GM21515 (cell line): Measurements from ENCODE around the gene COL17A1.

ENCODE experiments used
- ATAC-seq: cut with Tn5 transposase; IDR thresholded peaks from one replicate; pipeline ENCODE4 v1.9.1; 2021; ENCODE audit not compliant: unreplicated experiment

COL17A1 gene

GRCh38 chr10:104053201-104053600 is 32.5 kb downstream of the COL17A1 start:
- ATAC-seq, result no peak

DNA sequence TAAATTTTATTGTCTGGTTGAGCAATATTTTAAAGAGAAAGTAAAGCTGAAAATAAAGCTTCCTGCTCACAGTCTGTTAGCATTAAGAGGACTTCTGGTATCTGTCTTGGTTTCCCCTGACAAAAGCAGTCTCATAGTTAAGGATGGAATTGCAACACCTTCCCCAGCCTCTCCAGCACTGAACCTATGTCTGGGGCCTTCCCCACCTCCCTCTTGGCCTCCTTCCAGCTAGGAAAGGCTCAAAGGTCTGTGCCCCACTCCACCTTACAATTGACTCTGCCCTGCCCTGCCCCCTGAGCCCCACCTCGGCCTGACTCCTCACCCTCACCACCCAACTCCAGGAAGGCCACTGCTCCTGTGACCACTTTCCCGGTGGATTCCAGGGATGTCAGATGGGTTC is 33.2 kb downstream of the COL17A1 start:
- ATAC-seq, result no peak

DNA sequence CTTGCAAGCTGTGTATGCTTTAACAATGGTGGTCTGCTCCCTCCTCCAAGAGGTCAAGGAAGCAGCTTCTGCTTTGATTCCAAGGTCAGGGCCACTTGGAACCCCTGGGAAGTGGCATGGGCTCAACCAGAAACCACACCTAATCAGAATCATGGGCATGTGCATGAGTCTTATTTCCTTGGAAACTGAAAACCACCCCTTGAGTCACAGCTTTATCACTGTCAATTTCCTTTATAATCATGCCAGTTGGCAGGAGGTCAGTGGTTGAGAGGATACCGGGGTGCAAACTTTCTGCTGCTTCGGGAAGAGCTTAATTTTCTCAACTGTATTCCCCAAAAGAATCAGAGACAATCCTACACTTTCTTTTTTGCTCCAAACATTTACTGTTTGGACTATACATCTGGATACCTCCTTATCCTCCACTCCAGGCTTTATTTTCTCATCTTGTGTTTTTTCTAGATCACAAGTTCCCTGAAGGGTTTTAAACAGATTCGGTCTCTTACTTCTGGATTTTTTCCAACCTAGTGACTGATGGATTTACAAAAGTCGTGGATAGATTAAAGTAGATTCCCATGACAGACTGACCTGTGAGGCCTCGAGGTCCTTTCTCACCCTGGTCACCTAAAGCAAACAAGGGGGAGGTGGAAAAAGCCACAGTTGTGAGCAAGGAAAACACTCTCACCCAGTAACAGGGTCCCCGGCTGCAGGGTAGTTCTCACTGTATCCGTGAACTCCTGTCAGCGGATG is 36.0 kb downstream of the COL17A1 start:
- ATAC-seq, result no peak

DNA sequence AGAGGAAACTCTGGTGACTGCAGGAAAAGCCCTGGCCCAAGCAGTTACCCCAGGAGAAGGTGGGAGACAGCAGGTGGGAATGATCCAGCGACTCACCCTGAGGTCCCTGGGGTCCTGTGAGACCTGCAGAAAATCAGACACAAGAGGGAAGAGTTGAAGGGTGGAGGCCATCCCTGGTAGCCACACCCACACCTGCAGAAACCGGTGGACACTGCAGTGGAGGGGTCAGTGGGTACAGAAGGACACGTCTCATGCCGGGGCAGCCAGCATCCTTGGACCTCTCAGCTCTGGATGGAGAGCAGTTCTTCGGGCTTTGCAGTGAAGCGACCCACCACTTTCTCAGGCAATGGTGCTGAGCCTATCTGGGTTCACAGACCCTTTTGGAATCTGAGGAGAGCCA is 39.0 kb downstream of the COL17A1 start:
- ATAC-seq, result no peak

GRCh38 chr10:104045151-104046089 is 40.3 kb downstream of the COL17A1 start:
- ATAC-seq, result no peak

- ATAC-seq, result no peak
Observed at GRCh38 chr10:104043854-104044253, 41.8 kb downstream of the COL17A1 start.

DNA sequence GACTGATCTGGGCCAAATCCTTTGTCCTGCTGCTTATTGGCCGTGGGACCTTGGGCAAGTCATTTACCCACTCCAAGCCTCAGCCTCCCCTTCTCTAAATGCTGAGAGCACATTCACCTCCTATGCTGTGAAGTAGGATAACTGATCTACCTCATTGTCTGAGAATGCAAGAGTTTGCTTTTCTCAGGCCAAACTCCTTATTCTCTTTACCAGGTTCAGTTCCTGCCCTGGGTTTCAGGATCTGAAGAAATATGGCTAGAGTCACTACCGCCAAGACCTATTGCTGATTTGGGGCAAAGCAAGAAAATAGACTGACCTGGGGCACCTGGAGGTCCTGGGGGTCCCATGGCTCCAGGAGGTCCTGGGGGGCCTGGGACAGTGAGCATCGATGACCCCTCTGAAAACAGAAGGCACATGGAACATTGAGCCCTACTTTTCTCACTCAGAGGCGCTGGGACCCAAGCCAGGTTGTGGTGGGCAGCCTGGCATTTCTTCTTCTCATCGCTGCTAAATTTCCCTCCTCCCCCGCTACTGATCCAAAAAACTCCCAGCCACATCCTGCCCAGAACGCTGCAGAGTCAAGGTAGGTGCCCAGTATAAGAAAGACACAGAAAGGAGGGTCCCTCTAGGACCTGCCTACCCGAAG is 42.4 kb downstream of the COL17A1 start:
- ATAC-seq, result no peak

DNA sequence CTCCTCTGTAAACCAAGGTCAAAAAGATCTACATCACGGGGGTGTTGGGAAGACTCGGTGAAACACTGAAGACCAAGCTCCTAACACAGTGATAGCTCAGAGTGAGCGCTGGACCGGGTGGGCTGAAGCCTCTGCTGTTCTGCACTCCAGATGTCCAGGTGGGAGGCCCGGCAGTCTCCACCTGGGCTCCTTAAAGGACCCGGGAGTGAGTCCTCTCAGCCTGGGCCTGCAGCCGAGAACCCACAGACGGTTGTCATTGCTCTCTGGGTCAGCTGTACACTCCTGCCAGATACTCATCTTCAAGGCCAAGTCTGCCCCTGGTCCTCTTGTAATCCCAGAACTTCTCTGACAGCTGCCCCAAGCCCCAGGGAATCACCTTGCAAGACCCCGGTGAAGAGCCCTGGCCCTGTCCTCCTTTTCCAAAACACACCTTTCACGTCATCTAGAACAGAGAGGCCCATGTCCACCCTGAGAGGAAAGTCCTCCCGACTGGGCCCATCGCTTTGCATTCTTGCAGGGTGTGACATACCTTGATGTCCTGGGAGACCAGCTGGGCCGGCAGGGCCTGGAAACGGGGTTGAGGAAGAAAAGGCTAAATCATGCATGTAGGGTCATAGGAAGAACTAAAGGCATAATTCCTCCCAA is 43.7 kb downstream of the COL17A1 start:
- ATAC-seq, result no peak

- no peak for ATAC-seq
Observed at GRCh38 chr10:104040862-104041789, 44.6 kb downstream of the COL17A1 start.

- no peak for ATAC-seq
Observed at GRCh38 chr10:104040382-104040781, 45.3 kb downstream of the COL17A1 start.

DNA sequence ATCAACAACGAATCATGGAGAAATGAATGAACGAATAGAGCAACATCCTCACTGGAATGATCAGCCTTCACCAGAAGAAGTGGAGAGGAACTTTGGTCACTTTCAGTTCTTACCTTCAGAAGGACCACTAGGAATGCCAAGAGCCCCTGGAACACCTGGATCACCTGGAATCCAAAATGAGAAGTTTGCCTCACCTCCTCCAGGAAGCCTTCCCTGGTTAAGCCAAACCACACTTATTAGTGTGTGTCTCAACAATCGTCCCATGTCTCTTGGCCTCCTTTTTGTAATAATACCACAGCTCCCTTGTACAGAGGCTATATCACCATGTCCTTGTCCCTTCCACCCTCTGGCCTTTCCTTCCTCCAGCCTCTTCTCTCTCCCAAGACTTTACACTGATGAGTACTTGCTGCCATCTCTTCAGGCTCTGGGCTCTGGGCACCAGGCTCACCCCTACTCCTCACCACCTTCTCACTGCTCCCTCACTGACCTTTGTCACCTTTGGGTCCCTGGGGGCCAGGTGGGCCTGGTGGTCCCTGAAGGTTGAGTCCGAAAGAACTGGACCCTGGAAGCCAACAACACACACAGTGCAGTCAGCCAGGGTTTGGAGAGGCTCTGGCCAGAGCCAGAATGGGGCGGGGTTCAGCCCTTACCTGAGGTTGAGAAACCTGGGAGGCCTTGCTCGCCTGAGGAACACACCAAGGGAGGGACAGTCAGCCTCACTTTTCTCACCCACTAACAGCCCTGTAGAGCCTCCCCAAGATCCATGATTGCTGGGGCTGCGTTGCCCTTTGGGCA is 46.5 kb downstream of the COL17A1 start:
- ATAC-seq, result no peak

DNA sequence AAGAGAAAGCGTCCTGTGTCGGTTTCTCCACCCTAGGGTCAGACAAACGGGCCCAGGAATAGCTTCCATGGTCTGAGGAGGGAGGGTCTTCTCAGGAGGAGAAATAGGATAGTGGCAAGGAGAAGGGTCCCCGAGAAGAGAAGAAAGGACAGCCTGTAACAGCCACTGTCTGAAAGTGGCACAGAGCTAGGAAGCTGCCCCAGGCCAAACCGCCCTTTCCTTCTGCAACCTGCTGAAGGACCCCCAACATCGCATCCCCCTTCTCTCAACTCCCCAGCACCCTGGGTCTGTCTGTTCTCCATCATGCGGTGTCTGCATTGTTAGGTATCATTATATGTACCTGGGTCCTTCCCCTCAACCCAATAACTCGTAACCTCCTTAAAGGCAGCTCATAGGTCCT is 47.1 kb downstream of the COL17A1 start:
- no peak for ATAC-seq

- ATAC-seq, result no peak
Observed at GRCh38 chr10:104037261-104037951, 48.3 kb downstream of the COL17A1 start.

GRCh38 chr10:104036518-104037260 is 49.0 kb downstream of the COL17A1 start:
- ATAC-seq, result no peak

GRCh38 chr10:104036069-104036384 is 49.7 kb downstream of the COL17A1 start:
- no peak for ATAC-seq

DNA sequence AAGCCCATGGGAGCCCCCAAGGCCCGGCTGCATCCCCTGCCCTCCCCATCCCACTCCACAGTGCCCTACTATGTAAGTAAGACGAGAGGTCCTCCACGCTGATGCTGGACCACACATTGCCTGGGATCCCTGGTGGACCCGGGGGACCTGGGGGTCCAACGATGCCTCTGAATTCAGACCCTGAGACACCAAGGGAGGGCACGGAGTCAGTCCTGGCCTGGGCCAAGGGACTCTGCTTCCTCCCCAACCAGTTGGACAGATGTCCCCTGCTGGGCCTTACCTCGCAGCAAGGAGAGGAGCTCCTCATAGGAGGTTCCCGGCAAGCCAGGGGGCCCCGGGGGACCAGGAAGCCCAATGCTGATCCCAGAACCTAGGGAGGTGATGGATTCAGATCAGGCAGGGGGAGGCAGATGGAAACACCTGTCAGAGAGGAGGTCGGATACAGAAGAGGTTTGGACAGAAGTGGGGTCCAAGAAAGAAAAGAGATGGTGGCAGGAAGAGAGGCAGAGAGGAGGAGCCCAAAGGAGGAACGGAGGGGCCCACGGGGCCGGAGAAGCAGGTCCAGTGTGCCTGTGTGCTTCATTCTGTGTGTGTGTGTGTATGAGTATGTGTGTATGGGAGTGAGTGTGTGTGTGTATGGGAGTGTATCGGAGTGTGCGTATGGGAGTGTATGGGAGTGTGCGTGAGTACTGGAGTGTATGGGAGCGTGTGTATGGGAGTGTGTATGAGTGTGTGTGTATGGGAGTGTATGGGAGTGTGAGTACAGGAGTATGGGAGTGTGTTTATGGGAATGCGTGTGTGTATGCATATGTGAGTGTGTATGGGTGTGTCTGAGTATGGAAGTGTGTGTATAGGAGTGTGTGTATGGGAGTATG is 50.2 kb downstream of the COL17A1 start:
- no peak for ATAC-seq
